Activated CD8-positive, alpha-beta T cell treated with anti-CD3 and anti-CD28 coated beads for 36 hours (primary cell): Measurements from ENCODE around the gene SLC10A1. TPM values are rescaled to one million over a fixed set of nuclear protein-coding genes. Genes with fewer than 3 reads are reported as not detected.

ENCODE experiments used
- ATAC-seq: fragments of 200-7000 bp; cut with Tn5 transposase; one replicate; pipeline ENCODE4 v1.10.0; 2021; ENCODE audit warnings: mild to moderate bottlenecking, moderate library complexity
- CTCF ChIA-PET: fragments of 350-600 bp; sonication (Branson Sonifier 250); formaldehyde crosslinking; loops from one replicate; lab custom pipeline; 2021; ENCODE audit warnings: antibody characterized with exemption; lab: Charles Lee
- POLR2A ChIA-PET: fragments of 350-600 bp; sonication (Branson Sonifier 250); formaldehyde crosslinking; loops from one replicate; lab custom pipeline; 2021; ENCODE audit warnings: antibody characterized with exemption; lab: Charles Lee
- DNase-seq: peaks from one replicate; pipeline ENCODE4 v3.0.0-alpha.2; 2020
- H3K27ac Mint-ChIP-seq: one replicate; pipeline ENCODE4 v1.8.0; 2021; ENCODE audit warnings: mild to moderate bottlenecking, mixed read lengths
- H3K27me3 Mint-ChIP-seq: one replicate; pipeline ENCODE4 v1.8.0; 2021; ENCODE audit warnings: mixed read lengths
- H3K36me3 Mint-ChIP-seq: one replicate; pipeline ENCODE4 v1.8.0; 2021; ENCODE audit warnings: low read depth, mixed read lengths
- H3K4me1 Mint-ChIP-seq: one replicate; pipeline ENCODE4 v1.8.0; 2021; ENCODE audit warnings: low read depth, mixed read lengths
- H3K4me3 Mint-ChIP-seq: one replicate; pipeline ENCODE4 v1.8.0; 2021; ENCODE audit warnings: mild to moderate bottlenecking, moderate library complexity, mixed read lengths
- H3K9me3 Mint-ChIP-seq: one replicate; pipeline ENCODE4 v1.8.0; 2021; ENCODE audit warnings: mixed read lengths
- intact Hi-C: fragments of 100-400 bp; cut with micrococcal nuclease; formaldehyde crosslinking; loops from one replicate; pipeline ENCODE4 v1.10.0; 2022
- total RNA-seq, 2 experiments: library from RNA; stranded (reverse); gene quantifications; one replicate each; pipeline ENCODE4 v1.2.3, GENCODE V29; 2021
- TF ChIP-seq, protein P1 (sequence below): fragments of 200-600 bp; IDR thresholded peaks from one replicate; pipeline ENCODE4 v1.8.0; 2022; ENCODE audit warnings: antibody characterized with exemption, mild to moderate bottlenecking

SLC10A1 gene
- total RNA-seq, 2 experiments from 2014 or later: not detected

DNA sequence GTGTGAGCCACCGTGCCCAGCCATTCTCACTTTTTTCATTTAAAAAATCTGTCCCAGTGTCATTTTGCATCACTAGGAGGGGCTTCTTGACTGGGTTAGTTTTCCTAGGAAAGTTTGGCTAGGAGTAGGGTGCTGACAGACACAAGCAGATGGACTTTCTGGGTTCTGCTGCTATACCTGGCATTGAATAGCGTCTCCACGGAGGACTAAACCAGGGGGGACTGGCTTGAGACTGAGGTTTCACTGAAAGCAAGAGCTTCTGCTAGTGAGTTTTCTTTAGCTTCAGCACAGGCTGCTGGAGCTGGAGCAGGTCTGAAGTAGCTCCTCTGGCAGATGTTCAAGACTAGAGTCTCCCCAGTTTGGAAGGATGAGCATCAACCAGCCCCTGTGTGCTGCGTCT, 1.4 kb downstream of the SLC10A1 start:
- Mint-ChIP-seq H3K9me3 (no peaks in the 10 kb centered on the region), H3K36me3 (no peaks in the 10 kb centered on the region), H3K4me3 (no peak overlapping the region), H3K4me1 (no peaks in the 10 kb centered on the region), H3K27ac (no peak overlapping the region), H3K27me3 (no peaks in the 10 kb centered on the region)
- ChIA-PET POLR2A (no interaction called here), CTCF (interaction anchor here (0.6 kb wide), 1 partner anchor 8 kb away, joined by 3 read pairs; no protein-coding TSS in a partner anchor)
- DNase-seq (no peak), ATAC-seq (no peak)
- intact Hi-C loops: no loop called here
- TF ChIP-seq, protein P1, sequence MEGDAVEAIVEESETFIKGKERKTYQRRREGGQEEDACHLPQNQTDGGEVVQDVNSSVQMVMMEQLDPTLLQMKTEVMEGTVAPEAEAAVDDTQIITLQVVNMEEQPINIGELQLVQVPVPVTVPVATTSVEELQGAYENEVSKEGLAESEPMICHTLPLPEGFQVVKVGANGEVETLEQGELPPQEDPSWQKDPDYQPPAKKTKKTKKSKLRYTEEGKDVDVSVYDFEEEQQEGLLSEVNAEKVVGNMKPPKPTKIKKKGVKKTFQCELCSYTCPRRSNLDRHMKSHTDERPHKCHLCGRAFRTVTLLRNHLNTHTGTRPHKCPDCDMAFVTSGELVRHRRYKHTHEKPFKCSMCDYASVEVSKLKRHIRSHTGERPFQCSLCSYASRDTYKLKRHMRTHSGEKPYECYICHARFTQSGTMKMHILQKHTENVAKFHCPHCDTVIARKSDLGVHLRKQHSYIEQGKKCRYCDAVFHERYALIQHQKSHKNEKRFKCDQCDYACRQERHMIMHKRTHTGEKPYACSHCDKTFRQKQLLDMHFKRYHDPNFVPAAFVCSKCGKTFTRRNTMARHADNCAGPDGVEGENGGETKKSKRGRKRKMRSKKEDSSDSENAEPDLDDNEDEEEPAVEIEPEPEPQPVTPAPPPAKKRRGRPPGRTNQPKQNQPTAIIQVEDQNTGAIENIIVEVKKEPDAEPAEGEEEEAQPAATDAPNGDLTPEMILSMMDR: no peak

DNA sequence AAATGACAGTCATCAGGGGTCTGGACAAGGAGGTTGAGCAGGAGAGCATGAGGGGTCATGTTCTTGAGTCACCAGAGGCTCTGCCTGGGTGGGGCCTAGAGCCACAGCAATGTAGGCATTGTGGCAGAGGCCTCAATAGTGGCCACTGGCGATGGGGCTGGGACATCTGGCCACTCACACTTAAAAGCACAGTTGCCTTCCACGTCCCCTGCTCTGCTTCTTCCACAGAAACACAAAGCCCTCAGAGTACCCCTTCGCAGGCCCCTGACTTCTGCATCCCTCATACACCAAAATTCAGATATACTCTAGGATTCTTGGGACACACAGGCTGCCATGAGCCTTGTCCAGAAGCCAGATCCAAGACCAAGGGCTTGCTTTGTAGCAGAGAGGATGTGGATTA, 2.2 kb downstream of the SLC10A1 start:
- CTCF ChIA-PET: no interaction called here
- Mint-ChIP-seq H3K27me3 (no peaks in the 10 kb centered on the region), H3K9me3 (no peaks in the 10 kb centered on the region), H3K4me3 (no peak overlapping the region), H3K27ac (no peak overlapping the region), H3K4me1 (no peaks in the 10 kb centered on the region), H3K36me3 (no peaks in the 10 kb centered on the region)
- DNase-seq (no peak), ATAC-seq (no peak)
- POLR2A ChIA-PET: no interaction called here
- intact Hi-C loops: no loop called here
- TF ChIP-seq, protein P1: no peak

DNA sequence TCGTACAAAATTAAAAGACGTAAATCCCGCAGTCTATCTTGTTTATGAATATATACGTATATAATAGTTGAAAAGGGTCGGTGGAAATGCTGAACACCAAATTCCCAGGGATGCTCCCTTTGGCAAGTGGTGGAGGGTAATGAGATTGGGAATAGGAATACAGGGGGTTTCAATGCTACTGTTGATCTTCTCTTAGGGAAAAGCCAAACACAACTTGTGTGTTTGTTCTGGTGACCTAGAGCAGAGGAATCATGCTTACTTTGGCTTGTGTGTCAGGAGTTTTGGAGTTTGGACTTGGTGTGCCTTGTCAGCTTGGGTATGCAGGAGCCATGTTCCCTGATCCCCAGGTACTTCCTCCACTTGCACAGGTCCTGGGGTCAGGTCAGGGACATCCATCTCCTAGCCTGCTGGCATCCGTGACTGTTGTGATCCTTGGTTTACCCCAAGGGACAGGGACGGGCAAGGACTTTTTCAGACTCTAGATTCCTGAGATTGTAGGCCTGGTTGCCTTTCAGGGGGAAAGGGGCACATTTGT, 4.1 kb downstream of the SLC10A1 start:
- H3K27ac Mint-ChIP-seq: no peak overlapping the region
- TF ChIP-seq, protein P1: no peak
- ChIA-PET POLR2A (no interaction called here), CTCF (no interaction called here)
- H3K27me3 Mint-ChIP-seq: no peaks in the 10 kb centered on the region
- DNase-seq: no peak
- H3K4me1 Mint-ChIP-seq: no peaks in the 10 kb centered on the region
- intact Hi-C loops: no loop called here
- no peak for ATAC-seq
- no peaks in the 10 kb centered on the region for H3K36me3 Mint-ChIP-seq
- no peak overlapping the region for H3K4me3 Mint-ChIP-seq
- H3K9me3 Mint-ChIP-seq: no peaks in the 10 kb centered on the region

DNA sequence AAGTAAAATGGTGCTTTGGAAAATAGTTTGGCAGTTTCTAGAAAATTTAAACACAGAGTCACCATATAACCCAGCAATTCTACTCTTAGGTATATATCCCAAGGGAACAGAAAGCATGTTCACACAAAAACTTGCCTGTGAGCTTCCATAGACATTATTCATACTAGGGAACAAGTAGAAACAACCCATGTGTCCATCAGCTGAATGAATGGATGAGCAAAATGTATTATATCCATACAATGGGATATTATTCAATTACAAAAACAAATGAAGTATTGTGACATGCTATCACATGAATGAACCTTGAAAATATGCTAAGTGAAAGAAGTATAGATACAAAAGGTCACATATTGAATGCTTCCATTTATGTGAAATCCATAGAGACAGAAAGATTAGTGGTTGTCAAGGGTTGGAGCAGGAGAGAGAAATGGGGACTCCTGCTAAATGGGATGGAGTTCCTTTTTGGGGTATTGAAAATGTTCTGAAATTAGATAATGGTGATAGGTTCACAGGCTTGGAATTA, 7.9 kb downstream of the SLC10A1 start:
- ATAC-seq (no peak), DNase-seq (no peak)
- no peaks in the 10 kb centered on the region for H3K9me3 Mint-ChIP-seq
- H3K36me3 Mint-ChIP-seq: no peaks in the 10 kb centered on the region
- no peak overlapping the region for H3K4me3 Mint-ChIP-seq
- H3K27me3 Mint-ChIP-seq: no peaks in the 10 kb centered on the region
- no peaks in the 10 kb centered on the region for H3K4me1 Mint-ChIP-seq
- H3K27ac Mint-ChIP-seq: no peak overlapping the region
- intact Hi-C loops: no loop called here
- ChIA-PET POLR2A (interaction anchor here (0.9 kb wide), 1 partner anchor 23 kb away, joined by 3 read pairs; the partner anchor contains the start of gene SRSF5), CTCF (no interaction called here)
- TF ChIP-seq, protein P1: no peak

DNA sequence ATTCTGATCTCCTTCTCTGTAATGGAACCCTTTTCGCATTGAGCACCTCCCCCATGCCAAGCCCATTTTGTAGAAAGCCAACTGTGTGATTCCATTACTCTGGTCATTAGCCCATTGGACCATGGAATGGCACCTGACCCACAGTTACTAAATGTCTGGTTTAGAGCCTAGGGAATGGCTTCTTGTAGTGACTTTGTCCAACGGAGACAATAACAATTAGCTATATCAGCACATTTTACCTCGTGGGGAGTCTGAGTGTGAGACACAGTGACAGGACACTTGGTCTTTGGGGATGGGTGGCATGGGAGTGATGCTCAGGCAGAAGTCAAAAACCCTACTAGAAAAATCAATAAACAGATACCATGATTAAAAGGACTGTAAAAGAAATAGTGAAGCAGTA, 10.4 kb downstream of the SLC10A1 start:
- ChIA-PET POLR2A (interaction anchor here (0.7 to 1.4 kb wide), 2 partner anchors 15 to 66 kb away, joined by 3 read pairs; no protein-coding TSS in a partner anchor), CTCF (interaction anchor here (0.8 to 1.6 kb wide), 2 partner anchors 15 to 32 kb away, joined by 3 to 4 read pairs; no protein-coding TSS in a partner anchor)
- DNase-seq (no peak), ATAC-seq (no peak)
- Mint-ChIP-seq H3K27me3 (no peaks in the 10 kb centered on the region), H3K9me3 (no peaks in the 10 kb centered on the region), H3K36me3 (no peaks in the 10 kb centered on the region), H3K4me3 (no peak overlapping the region), H3K27ac (no peak overlapping the region), H3K4me1 (no peaks in the 10 kb centered on the region)
- TF ChIP-seq, protein P1: no peak
- intact Hi-C loops: no loop called here
